Natural killer cell (primary cell): Measurements from ENCODE around the gene GRM5. TPM values are rescaled to one million over a fixed set of nuclear protein-coding genes. Genes with fewer than 3 reads are reported as not detected.
"Not testable (repeated sequence)": the region's sequence is repeated elsewhere in the genome, so short reads cannot be mapped to it uniquely, and the experiment has no call there.

ENCODE experiments used
- ATAC-seq, 3 donors: fragments of 150-1000 bp in 2 of 3; fragments of 200-7000 bp in 1 of 3; cut with Tn5 transposase; 1 replicate in 1 of 3; 2 replicates in 2 of 3; pipeline ENCODE4 v1.10.0; 2021; ENCODE audit warnings: mild to moderate bottlenecking in 2 of 3, moderate library complexity in 2 of 3
- DNase-seq, 2 donors: peaks; one replicate each; pipeline versions ENCODE4 v3.0.0 to v3.0.0-alpha.2; 2013 to 2021; ENCODE audit warnings: mixed read lengths in 1 of 2
- H3K27ac ChIP-seq: one replicate; pipeline ENCODE4 v1.5.1; 2013; ENCODE audit warnings: mild to moderate bottlenecking, low read length
- H3K27me3 ChIP-seq: one replicate; pipeline ENCODE4 v1.6.1; 2013; ENCODE audit warnings: low read length; ENCODE audit not compliant: control insufficient read depth, insufficient read depth
- H3K36me3 ChIP-seq: one replicate; pipeline ENCODE4 v1.6.1; 2013; ENCODE audit warnings: low read length; ENCODE audit not compliant: control insufficient read depth, insufficient read depth
- H3K4me1 ChIP-seq: one replicate; pipeline ENCODE4 v1.6.1; 2013; ENCODE audit warnings: low read length; ENCODE audit not compliant: control insufficient read depth, insufficient read depth
- H3K4me3 ChIP-seq: one replicate; pipeline ENCODE4 v1.5.1; 2013; ENCODE audit warnings: low read length
- H3K9me3 ChIP-seq: one replicate; pipeline ENCODE4 v1.6.1; 2013; ENCODE audit warnings: low read length; ENCODE audit not compliant: control insufficient read depth, insufficient read depth
- H3K27ac Mint-ChIP-seq, 2 donors: one replicate each; pipeline ENCODE4 v1.8.0; 2022; ENCODE audit warnings: mild to moderate bottlenecking in 2 of 2, mixed read lengths in 2 of 2, moderate library complexity in 1 of 2
- H3K27me3 Mint-ChIP-seq, 2 donors: one replicate each; pipeline ENCODE4 v1.8.0; 2022; ENCODE audit warnings: low read depth in 2 of 2, mixed read lengths in 2 of 2
- H3K36me3 Mint-ChIP-seq: one replicate; pipeline ENCODE4 v1.8.0; 2022; ENCODE audit warnings: mixed read lengths
- H3K4me1 Mint-ChIP-seq, 2 donors: one replicate each; pipeline ENCODE4 v1.8.0; 2022; ENCODE audit warnings: mixed read lengths in 2 of 2
- H3K4me3 Mint-ChIP-seq: one replicate; pipeline ENCODE4 v1.8.0; 2022; ENCODE audit warnings: mild to moderate bottlenecking, moderate library complexity, mixed read lengths
- H3K9me3 Mint-ChIP-seq, 2 donors: one replicate each; pipeline ENCODE4 v1.8.0; 2022; ENCODE audit warnings: mixed read lengths in 2 of 2
- CTCF ChIP-seq: fragments of 200-600 bp; IDR thresholded peaks from one replicate; pipeline ENCODE4 v1.8.0; 2022; ENCODE audit warnings: antibody characterized with exemption
- WGBS: methylation state at CpG from one replicate; pipeline ENCODE4 v1.1.7; 2013; ENCODE audit warnings: missing lambda C conversion rate; ENCODE audit not compliant: insufficient coverage; 5-methylcytosine and 5-hydroxymethylcytosine counted together
- intact Hi-C: fragments of 100-400 bp; cut with micrococcal nuclease; formaldehyde crosslinking; loops from one replicate; pipeline ENCODE4 v1.14.2; 2022
- total RNA-seq, 4 donors: library from RNA; stranded (reverse); fragments of 120-200 nt in 1 of 4; gene quantifications; one replicate each; pipeline versions ENCODE4 v1.2.3 to v1.2.4, GENCODE V29; 2013 to 2022

The GRM5 gene
- total RNA-seq, 3 donors from 2014 or later (not counting 1 experiment from before 2014, with no cell fraction given), result not detected

DNA sequence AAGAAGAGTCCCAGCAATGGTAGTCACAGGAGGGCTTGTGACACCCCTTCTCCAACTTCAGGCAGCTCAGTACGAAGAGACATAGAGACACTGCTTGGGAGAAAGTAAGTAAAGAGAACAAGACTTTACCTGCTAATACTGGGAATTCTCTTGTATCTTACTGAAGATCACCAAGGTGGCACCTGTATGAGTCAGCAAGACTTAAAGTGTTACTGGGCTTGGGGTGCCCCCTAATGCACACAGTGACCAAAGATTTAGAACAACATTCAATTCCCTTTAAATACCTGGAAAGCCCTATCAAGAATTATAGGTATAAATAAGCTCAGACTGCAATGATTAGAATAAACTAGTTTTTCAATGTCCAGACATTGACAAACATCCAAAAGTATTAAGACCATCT is 148.7 kb downstream of the GRM5 start:
- H3K27me3 ChIP-seq, H3K9me3 ChIP-seq, H3K4me3 Mint-ChIP-seq, H3K27me3 Mint-ChIP-seq, H3K4me1 ChIP-seq, H3K36me3 ChIP-seq, H3K27ac Mint-ChIP-seq, H3K4me1 Mint-ChIP-seq, intact Hi-C loops, H3K36me3 Mint-ChIP-seq, H3K4me3 ChIP-seq, ATAC-seq, H3K27ac ChIP-seq: not testable (repeated sequence)
- DNase-seq, result peak in 1 of 2 donors; percentile 5
- peaks cover 10 to 12% of the 10 kb centered on the region in 2 donors for H3K9me3 Mint-ChIP-seq
- no CpG with 5 or more reads among the region's 1 CpG for WGBS

GRCh38 chr11:88909500-88909899 is 156.3 kb downstream of the GRM5 start:
- no peaks in the 10 kb centered on the region for H3K27me3 ChIP-seq
- no peak overlapping the region for H3K27ac ChIP-seq
- no peak overlapping the region for H3K27ac Mint-ChIP-seq
- no peak overlapping the region for H3K4me3 Mint-ChIP-seq
- no peak overlapping the region for H3K4me3 ChIP-seq
- H3K9me3 Mint-ChIP-seq, result peaks cover 7 to 9% of the 10 kb centered on the region in 2 donors
- no peaks in the 10 kb centered on the region for H3K9me3 ChIP-seq
- 100% methylated on average over 1 of the region's 2 CpGs for WGBS
- H3K4me1 Mint-ChIP-seq, result no peaks in the 10 kb centered on the region
- DNase-seq, result no peak
- H3K4me1 ChIP-seq, result no peaks in the 10 kb centered on the region
- ATAC-seq, result no peak
- no peak for TF ChIP-seq CTCF
- H3K36me3 Mint-ChIP-seq, result no peaks in the 10 kb centered on the region
- no peaks in the 10 kb centered on the region for H3K27me3 Mint-ChIP-seq
- H3K36me3 ChIP-seq, result no peaks in the 10 kb centered on the region
- intact Hi-C loops, result no loop called here

DNA sequence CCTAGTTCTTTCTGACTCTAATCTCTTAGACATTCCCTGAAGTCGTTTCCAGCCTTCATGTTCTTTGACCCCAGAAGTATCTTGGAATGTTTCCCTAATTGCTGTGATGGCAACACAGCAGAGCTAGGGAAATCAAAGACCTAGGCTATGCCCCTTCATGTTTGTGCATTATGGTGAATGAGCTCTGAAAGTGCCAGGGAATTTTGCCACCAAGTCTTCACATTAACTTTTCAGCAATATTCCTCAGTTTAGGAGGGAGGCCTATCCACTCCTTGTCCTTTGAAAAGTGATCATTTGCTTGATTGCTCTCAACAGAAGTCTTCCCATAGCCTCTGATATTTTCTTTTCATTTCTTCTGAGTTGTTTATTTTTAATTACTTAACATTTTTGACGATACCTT is 164.3 kb downstream of the GRM5 start:
- H3K9me3 Mint-ChIP-seq, result peaks cover 9 to 10% of the 10 kb centered on the region in 2 donors
- intact Hi-C loops, ATAC-seq, H3K27me3 Mint-ChIP-seq, H3K36me3 ChIP-seq, H3K27me3 ChIP-seq, H3K4me1 ChIP-seq, H3K27ac Mint-ChIP-seq, H3K4me3 Mint-ChIP-seq, H3K9me3 ChIP-seq, DNase-seq, H3K36me3 Mint-ChIP-seq, H3K4me1 Mint-ChIP-seq, H3K27ac ChIP-seq, H3K4me3 ChIP-seq: not testable (repeated sequence)
- 73% methylated on average over 2 of the region's 2 CpGs for WGBS

DNA sequence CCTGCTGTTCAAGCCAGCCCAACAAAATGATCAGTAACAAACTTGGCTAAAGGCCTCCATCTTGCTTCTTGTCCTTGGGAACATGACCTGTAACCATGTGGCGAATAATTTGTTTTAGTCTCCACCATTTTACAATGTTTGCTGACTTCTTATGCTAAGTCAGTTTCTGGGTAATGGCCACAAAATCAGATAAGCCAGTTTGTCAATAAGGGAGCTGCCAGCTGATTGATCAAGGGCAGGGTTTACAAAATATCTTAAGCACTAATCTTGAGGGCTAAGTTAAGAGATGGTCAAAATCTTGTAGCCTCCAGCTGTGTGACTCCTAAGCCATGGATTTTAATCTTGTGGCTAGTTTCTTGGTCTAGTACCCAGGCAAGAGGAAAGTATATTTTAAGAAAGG is 176.9 kb downstream of the GRM5 start:
- not testable (repeated sequence) for H3K27me3 ChIP-seq, H3K27ac Mint-ChIP-seq, DNase-seq, H3K9me3 ChIP-seq, H3K4me1 Mint-ChIP-seq, H3K4me1 ChIP-seq, H3K9me3 Mint-ChIP-seq, H3K27me3 Mint-ChIP-seq, H3K36me3 Mint-ChIP-seq, H3K4me3 ChIP-seq, H3K27ac ChIP-seq, ATAC-seq, H3K36me3 ChIP-seq, H3K4me3 Mint-ChIP-seq
- intact Hi-C loops, result loop anchor here (10.0 kb wide), 1 partner anchor 344 kb away; no protein-coding TSS in a partner anchor
- WGBS, result 93% methylated on average over 1 of the region's 1 CpG

DNA sequence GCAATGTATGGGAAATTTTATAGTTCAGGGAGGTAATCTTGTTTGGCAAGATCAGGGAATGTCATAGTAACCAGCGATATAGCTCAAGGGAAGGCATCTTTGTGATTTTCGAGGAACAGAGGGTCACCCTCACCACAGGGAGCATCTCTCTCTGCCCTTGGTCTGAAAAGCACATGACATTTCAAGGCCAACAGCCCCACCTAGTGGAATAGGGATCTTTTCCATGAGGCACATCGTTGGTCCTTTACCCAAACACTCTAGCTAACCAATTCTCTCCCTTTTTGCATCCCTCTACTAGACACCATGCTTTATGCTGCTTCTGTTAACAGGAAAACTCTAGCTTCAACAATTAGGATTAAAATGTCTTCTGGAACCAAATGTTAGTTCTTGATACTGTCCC is 179.0 kb downstream of the GRM5 start:
- H3K27me3 ChIP-seq, result no peaks in the 10 kb centered on the region
- Mint-ChIP-seq H3K9me3 (peaks cover 12 to 14% of the 10 kb centered on the region in 2 donors), H3K27ac (no peak overlapping the region), H3K4me1 (no peaks in the 10 kb centered on the region), H3K36me3 (peaks cover 8% of the 10 kb centered on the region), H3K4me3 (no peak overlapping the region), H3K27me3 (no peaks in the 10 kb centered on the region)
- no peak overlapping the region for H3K4me3 ChIP-seq
- ATAC-seq (no peak), DNase-seq (peak in 1 of 2 donors; percentile 68)
- intact Hi-C loops, result loop anchor here (10.0 kb wide), 1 partner anchor 342 kb away; no protein-coding TSS in a partner anchor
- H3K27ac ChIP-seq, result no peak overlapping the region
- no peaks in the 10 kb centered on the region for H3K36me3 ChIP-seq
- no peaks in the 10 kb centered on the region for H3K4me1 ChIP-seq
- TF ChIP-seq CTCF, result peak; percentile 43
- H3K9me3 ChIP-seq, result peaks cover 9% of the 10 kb centered on the region
- WGBS, result 64% methylated on average over 3 of the region's 3 CpGs

- not testable (repeated sequence) for H3K27ac ChIP-seq, H3K4me3 ChIP-seq, H3K36me3 ChIP-seq, H3K4me1 ChIP-seq, H3K4me1 Mint-ChIP-seq, H3K9me3 ChIP-seq, DNase-seq, H3K27me3 Mint-ChIP-seq, ATAC-seq, H3K27me3 ChIP-seq, H3K4me3 Mint-ChIP-seq, H3K27ac Mint-ChIP-seq, H3K36me3 Mint-ChIP-seq
- peaks cover 12 to 14% of the 10 kb centered on the region in 2 donors for H3K9me3 Mint-ChIP-seq
- intact Hi-C loops, result loop anchor here (10.0 kb wide), 1 partner anchor 338 kb away; no protein-coding TSS in a partner anchor
- WGBS, result 71% methylated on average over 1 of the region's 3 CpGs
Observed at GRCh38 chr11:88882800-88883199, 183.0 kb downstream of the GRM5 start.
